Upper lobe of right lung (tissue), 1 donor: ENCODE measurements around the gene TAX1BP1. TPM values are rescaled to one million over a fixed set of nuclear protein-coding genes. Genes with fewer than 3 reads are reported as not detected.

ENCODE experiments used
- ATAC-seq: fragments of 200-7000 bp; cut with Tn5 transposase; one replicate; pipeline ENCODE4 v1.9.1; 2020; ENCODE audit warnings: mild to moderate bottlenecking, moderate library complexity
- DNase-seq: peaks from one replicate; pipeline ENCODE4 v3.0.0-alpha.2; 2020
- H3K27ac ChIP-seq: fragments of 200-600 bp; one replicate; pipeline ENCODE4 v1.8.0; 2022
- H3K27me3 ChIP-seq: fragments of 200-600 bp; one replicate; pipeline ENCODE4 v1.8.0; 2022; ENCODE audit warnings: mild to moderate bottlenecking
- H3K36me3 ChIP-seq: fragments of 200-600 bp; one replicate; pipeline ENCODE4 v1.8.0; 2022
- H3K4me1 ChIP-seq: fragments of 200-600 bp; one replicate; pipeline ENCODE4 v1.8.0; 2022
- H3K4me3 ChIP-seq: fragments of 200-600 bp; one replicate; pipeline ENCODE4 v1.8.0; 2022; ENCODE audit warnings: mild to moderate bottlenecking
- H3K9me3 ChIP-seq: fragments of 200-600 bp; one replicate; pipeline ENCODE4 v1.8.0; 2022
- CTCF ChIP-seq: fragments of 200-600 bp; IDR thresholded peaks from one replicate; pipeline ENCODE4 v1.8.0; 2022; ENCODE audit warnings: antibody characterized with exemption
- intact Hi-C: fragments of 100-400 bp; cut with DNase I; formaldehyde crosslinking; loops from one replicate; pipeline ENCODE4 v1.11.0; 2022
- total RNA-seq: library from RNA; stranded (reverse); fragmentation: NEBNext Ultra II Directional; extraction: Animal tissue kit (Norgen Biotek cat#: 25700); gene quantifications from one replicate; pipeline ENCODE4 v1.2.1, GENCODE V29; 2021
- donor health status: DM: no; HTN: yes; CAD: no; lungs with severe emphysema.

TAX1BP1 gene
- total RNA-seq, 1 donor from 2014 or later, result 109 TPM

GRCh38 chr7:27863880-27864279 is 123.9 kb downstream of the TAX1BP1 start:
- no peaks in the 10 kb centered on the region for H3K9me3 ChIP-seq
- H3K27me3 ChIP-seq, result no peaks in the 10 kb centered on the region
- H3K4me1 ChIP-seq, result no peaks in the 10 kb centered on the region
- no peak overlapping the region for H3K27ac ChIP-seq
- no peak for TF ChIP-seq CTCF
- ATAC-seq (no peak), DNase-seq (no peak)
- no peak overlapping the region for H3K4me3 ChIP-seq
- H3K36me3 ChIP-seq, result no peaks in the 10 kb centered on the region
- intact Hi-C loops, result no loop called here

GRCh38 chr7:27866256-27866655 is 126.3 kb downstream of the TAX1BP1 start:
- no peaks in the 10 kb centered on the region for H3K36me3 ChIP-seq
- H3K4me1 ChIP-seq, result no peaks in the 10 kb centered on the region
- intact Hi-C loops, result no loop called here
- no peak for TF ChIP-seq CTCF
- no peak for ATAC-seq
- no peaks in the 10 kb centered on the region for H3K9me3 ChIP-seq
- H3K4me3 ChIP-seq, result no peak overlapping the region
- no peak overlapping the region for H3K27ac ChIP-seq
- no peaks in the 10 kb centered on the region for H3K27me3 ChIP-seq
- no peak for DNase-seq

- Histone ChIP-seq H3K4me1 (no peaks in the 10 kb centered on the region), H3K27me3 (no peaks in the 10 kb centered on the region), H3K9me3 (no peaks in the 10 kb centered on the region), H3K4me3 (no peak overlapping the region), H3K36me3 (no peaks in the 10 kb centered on the region), H3K27ac (no peak overlapping the region)
- DNase-seq (no peak), ATAC-seq (no peak)
- TF ChIP-seq CTCF, result no peak
- intact Hi-C loops, result no loop called here
Observed at GRCh38 chr7:27866828-27867672, 127.1 kb downstream of the TAX1BP1 start.

- Histone ChIP-seq H3K36me3 (no peaks in the 10 kb centered on the region), H3K9me3 (no peaks in the 10 kb centered on the region), H3K27me3 (no peaks in the 10 kb centered on the region), H3K4me1 (no peaks in the 10 kb centered on the region), H3K4me3 (no peak overlapping the region), H3K27ac (no peak overlapping the region)
- ATAC-seq, result no peak
- TF ChIP-seq CTCF, result no peak
- intact Hi-C loops, result no loop called here
- DNase-seq, result no peak
Observed at GRCh38 chr7:27868131-27868550, 128.2 kb downstream of the TAX1BP1 start.

- no peak for ATAC-seq
- Histone ChIP-seq H3K27me3 (no peaks in the 10 kb centered on the region), H3K4me3 (no peak overlapping the region), H3K4me1 (peaks cover 1% of the 10 kb centered on the region), H3K36me3 (no peaks in the 10 kb centered on the region), H3K27ac (no peak overlapping the region), H3K9me3 (no peaks in the 10 kb centered on the region)
- intact Hi-C loops, result no loop called here
- no peak for TF ChIP-seq CTCF
- no peak for DNase-seq
Observed at GRCh38 chr7:27869056-27869455, 129.1 kb downstream of the TAX1BP1 start.
